GM12892 (cell line): ENCODE results near the gene L3MBTL1.

Source experiments
- POLR2A ChIP-seq: IDR thresholded peaks from 2 replicates; pipeline ENCODE4 v1.6.1; 2011; ENCODE audit warnings: low read depth, low read length, control low read depth
- POLR2AphosphoS5 ChIP-seq: IDR thresholded peaks from 2 replicates; pipeline ENCODE4 v1.6.1; 2011; ENCODE audit warnings: low read depth, low read length, control low read depth
- TAF1 ChIP-seq: IDR thresholded peaks from 2 replicates; pipeline ENCODE4 v1.6.1; 2011; ENCODE audit warnings: low read depth, mild to moderate bottlenecking, control low read depth, low read length, borderline replicate concordance

- no peak for TF ChIP-seq POLR2A
- TF ChIP-seq TAF1 = no peak
- no peak for TF ChIP-seq POLR2AphosphoS5
Observed at GRCh38 chr20:43506238-43506637, 1.3 kb upstream of the L3MBTL1 start.
